A673 (cell line): Measurements from ENCODE around the gene ALDH3B1. TPM values are rescaled to one million over a fixed set of nuclear protein-coding genes. Genes with fewer than 3 reads are reported as not detected.
A peak's percentile ranks its signal among the peaks of the same experiment; 100 is the strongest.

Experiments used
- BruUV-seq: library from RNA; stranded (reverse); fragments of 400-500 nt; replicated peaks from 2 replicates; lab custom pipeline; 2021; lab: Mats Ljungman, UMichigan
- CTCF ChIA-PET: fragments of 300-600 bp; sonication (Branson Sonifier 250); formaldehyde crosslinking; loops from one replicate; lab custom pipeline; 2022; ENCODE audit warnings: antibody characterized with exemption; lab: Charles Lee
- POLR2A ChIA-PET: fragments of 300-600 bp; sonication (Branson Sonifier 250); formaldehyde crosslinking; loops from one replicate; lab custom pipeline; 2022; ENCODE audit warnings: antibody characterized with exemption; ENCODE audit not compliant: low non-redundant PET; lab: Charles Lee
- DNase-seq: peaks from one replicate; pipeline ENCODE4 v3.0.0-alpha.2; 2015; ENCODE audit warnings: low spot score
- H3K27ac ChIP-seq: fragments of 200-600 bp; sonication (generic); 2 replicates; pipeline ENCODE4 v1.5.1; 2016; ENCODE audit warnings: mixed run types, low read depth, mild to moderate bottlenecking, mixed read lengths, antibody characterized with exemption, low read length; ENCODE audit not compliant: poor library complexity, severe bottlenecking
- H3K27me3 ChIP-seq: fragments of 200-600 bp; sonication (generic); replicated peaks from 2 replicates; pipeline ENCODE4 v1.6.1; 2017; ENCODE audit warnings: mixed run types, low read depth, mild to moderate bottlenecking, mixed read lengths, antibody characterized with exemption, low read length; ENCODE audit not compliant: insufficient read depth, poor library complexity
- H3K36me3 ChIP-seq: fragments of 200-600 bp; sonication (generic); 2 replicates; pipeline ENCODE4 v1.6.1; 2016; ENCODE audit warnings: mixed run types, mild to moderate bottlenecking, mixed read lengths, antibody characterized with exemption, low read length; ENCODE audit not compliant: insufficient read depth, poor library complexity, severe bottlenecking
- H3K4me1 ChIP-seq: fragments of 200-600 bp; sonication (generic); 2 replicates; pipeline ENCODE4 v1.6.1; 2017; ENCODE audit warnings: mixed run types, mild to moderate bottlenecking, mixed read lengths, antibody characterized with exemption, low read length; ENCODE audit not compliant: insufficient read depth, poor library complexity, severe bottlenecking
- H3K4me3 ChIP-seq: fragments of 200-600 bp; sonication (generic); 2 replicates; pipeline ENCODE4 v1.5.1; 2016; ENCODE audit warnings: low read depth, mixed run types, mild to moderate bottlenecking, mixed read lengths, low read length; ENCODE audit not compliant: poor library complexity, severe bottlenecking
- H3K9me3 ChIP-seq: fragments of 200-600 bp; sonication (generic); 2 replicates; pipeline ENCODE4 v1.6.1; 2016; ENCODE audit warnings: mixed run types, low read depth, mild to moderate bottlenecking, mixed read lengths, antibody characterized with exemption, low read length; ENCODE audit not compliant: poor library complexity, severe bottlenecking
- CTCF ChIP-seq: fragments of 300-800, 200-600 bp; sonication (generic); conservative IDR thresholded peaks from 2 replicates; pipeline ENCODE4 v1.5.1; 2017; ENCODE audit warnings: low read depth, mild to moderate bottlenecking, antibody characterized with exemption, low read length, moderate library complexity, mixed read lengths
- EZH2 ChIP-seq: fragments of 200-600 bp; sonication (generic); IDR thresholded peaks from 2 replicates; pipeline ENCODE4 v1.6.1; 2017; ENCODE audit warnings: borderline replicate concordance, low read depth, mild to moderate bottlenecking, mixed read lengths, antibody characterized with exemption, low read length; ENCODE audit not compliant: poor library complexity, severe bottlenecking
- intact Hi-C: fragments of 100-400 bp; cut with micrococcal nuclease; formaldehyde crosslinking; loops from one replicate; pipeline ENCODE4 v1.10.0; 2022; ENCODE audit not compliant: unreplicated experiment
- total RNA-seq: library from RNA; stranded (reverse); gene quantifications from 2 replicates; pipeline ENCODE4 v1.2.3, GENCODE V29; 2021

The ALDH3B1 gene
- total RNA-seq, 1 experiment from 2014 or later: not detected

- no peaks in the 10 kb centered on the region for H3K9me3 ChIP-seq
- no peak for DNase-seq
- no peak overlapping the region for H3K4me3 ChIP-seq
- H3K4me1 ChIP-seq: no peaks in the 10 kb centered on the region
- H3K27me3 ChIP-seq: no peaks in the 10 kb centered on the region
- ChIA-PET CTCF (no interaction called here), POLR2A (no interaction called here)
- H3K36me3 ChIP-seq: no peaks in the 10 kb centered on the region
- no peak overlapping the region for H3K27ac ChIP-seq
- no TSS peak for BruUV-seq
- no peak for TF ChIP-seq EZH2
- TF ChIP-seq CTCF: no peak
- intact Hi-C loops: no loop called here
Measured at GRCh38 chr11:68024508-68024907, 14.4 kb downstream of the ALDH3B1 start.

DNA sequence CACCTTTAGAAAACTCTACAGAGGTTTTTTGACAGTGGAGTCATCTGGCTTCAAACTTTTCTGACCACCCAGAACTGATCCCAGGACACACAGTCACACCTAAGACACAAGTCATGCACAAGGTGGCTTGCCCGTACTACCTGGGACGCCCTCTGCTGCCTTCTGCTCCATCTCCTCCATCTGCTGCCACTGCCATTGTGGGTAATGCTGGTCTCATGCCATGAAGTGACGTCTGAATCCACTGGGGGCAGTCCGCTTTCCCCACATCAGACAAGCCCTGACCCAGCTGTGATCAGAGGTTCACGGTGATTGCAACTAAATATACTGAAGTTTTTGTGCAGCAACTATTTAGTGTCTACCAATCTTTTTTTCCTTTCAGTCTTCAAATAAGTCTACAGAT lies 14.9 kb downstream of the ALDH3B1 start:
- Histone ChIP-seq H3K9me3 (no peaks in the 10 kb centered on the region), H3K4me1 (no peaks in the 10 kb centered on the region), H3K27me3 (no peaks in the 10 kb centered on the region), H3K4me3 (no peak overlapping the region), H3K27ac (no peak overlapping the region), H3K36me3 (no peaks in the 10 kb centered on the region)
- intact Hi-C loops: no loop called here
- ChIA-PET CTCF (no interaction called here), POLR2A (no interaction called here)
- DNase-seq: peak; percentile 40
- TF ChIP-seq CTCF (no peak), EZH2 (no peak)
- BruUV-seq: no TSS peak

GRCh38 chr11:68026391-68027105 lies 16.4 kb downstream of the ALDH3B1 start:
- BruUV-seq: no TSS peak
- intact Hi-C loops: no loop called here
- H3K4me1 ChIP-seq: peaks cover 2% of the 10 kb centered on the region
- no peak overlapping the region for H3K27ac ChIP-seq
- CTCF ChIA-PET: no interaction called here
- no peak for DNase-seq
- H3K27me3 ChIP-seq: no peaks in the 10 kb centered on the region
- TF ChIP-seq CTCF: no peak
- TF ChIP-seq EZH2: no peak
- POLR2A ChIA-PET: no interaction called here
- H3K36me3 ChIP-seq: no peaks in the 10 kb centered on the region
- H3K4me3 ChIP-seq: no peak overlapping the region
- no peaks in the 10 kb centered on the region for H3K9me3 ChIP-seq
